ENCODE measurements around the gene PUSL1. TPM values are rescaled to one million over a fixed set of nuclear protein-coding genes. Genes with fewer than 3 reads are reported as not detected.

Gene PUSL1
- total RNA-seq, 1 donor from 2014 or later: 12.6 TPM

DNA sequence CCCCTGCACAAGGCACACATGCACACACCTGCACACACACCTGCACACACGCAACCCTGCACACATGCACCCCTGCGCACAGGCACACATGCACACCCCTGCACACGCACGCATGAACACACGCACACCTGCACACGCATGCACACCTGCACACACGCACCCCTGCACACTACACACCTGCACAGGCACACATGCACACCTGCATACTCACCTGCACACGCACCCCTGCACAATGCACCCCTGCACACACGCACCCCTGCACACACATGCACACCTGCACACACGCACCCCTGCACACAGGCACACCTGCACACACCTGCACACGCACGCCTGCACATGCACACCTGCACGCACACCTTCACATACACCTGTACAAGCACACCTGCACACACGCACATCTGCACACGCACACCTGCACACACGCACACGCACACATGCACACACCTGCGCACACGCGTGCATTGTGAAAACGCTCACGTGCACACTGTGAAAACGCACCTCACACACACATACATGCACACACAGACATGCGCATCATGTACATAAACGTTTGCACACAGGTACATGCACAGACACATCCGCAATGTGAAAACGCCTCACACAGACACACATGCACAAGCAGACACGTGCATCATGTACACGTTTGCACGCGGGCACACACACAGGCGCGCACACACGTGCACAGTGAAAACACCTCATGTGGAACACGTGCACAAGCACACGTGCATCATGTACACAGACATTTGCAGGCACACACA lies 32.6 kb downstream of the PUSL1 start:
- Mint-ChIP-seq H3K9me3 (no peaks in the 10 kb centered on the region), H3K36me3 (ENCODE audit: low read depth) (peaks cover 15% of the 10 kb centered on the region), H3K4me1 (peaks cover 2% of the 10 kb centered on the region), H3K27ac (no peak overlapping the region), H3K27me3 (no peaks in the 10 kb centered on the region), H3K4me3 (no peak overlapping the region)
- DNase-seq (no peak), ATAC-seq (ENCODE audit: low read depth) (no peak)
- intact Hi-C loops (cut with micrococcal nuclease): no loop called here
- POLR2A ChIA-PET: interaction anchor here (0.8 kb wide), 1 partner anchor 15 kb away, joined by 3 read pairs; no protein-coding TSS in a partner anchor
- no peak for TF ChIP-seq CTCF (IDR thresholded peaks at IDR 0.05)
- CTCF ChIA-PET: no interaction called here

DNA sequence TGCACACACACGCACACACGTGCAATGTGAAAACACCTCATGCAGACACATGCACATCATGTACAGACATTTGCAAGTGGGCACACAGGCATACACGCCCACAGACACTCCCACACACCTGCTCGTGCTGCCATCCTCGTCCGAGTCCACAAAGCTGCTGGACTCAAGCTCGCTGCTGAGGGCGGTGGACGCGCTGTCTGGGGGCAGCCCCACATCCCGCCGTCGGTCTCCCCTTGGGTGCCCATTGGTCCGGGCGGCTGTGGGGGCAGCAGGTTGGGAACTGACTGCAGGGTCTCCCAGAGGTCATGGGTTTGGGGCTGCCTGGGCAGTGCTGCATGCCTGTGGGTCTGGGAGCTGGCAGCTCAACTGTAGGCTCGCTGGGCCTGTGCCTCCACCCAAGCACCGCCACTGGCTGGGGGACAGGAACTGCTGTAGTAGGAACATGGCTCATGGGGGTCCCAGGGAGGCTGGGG lies 33.2 kb downstream of the PUSL1 start:
- no peak for TF ChIP-seq CTCF (IDR thresholded peaks at IDR 0.05)
- ATAC-seq (ENCODE audit: low read depth) (no peak), DNase-seq (no peak)
- no peak overlapping the region for H3K27ac Mint-ChIP-seq
- peaks cover 15% of the 10 kb centered on the region for H3K36me3 Mint-ChIP-seq (ENCODE audit: low read depth)
- intact Hi-C loops (cut with micrococcal nuclease): no loop called here
- H3K4me1 Mint-ChIP-seq: peaks cover 2% of the 10 kb centered on the region
- POLR2A ChIA-PET: interaction anchor here (0.8 kb wide), 1 partner anchor 16 kb away, joined by 3 read pairs; no protein-coding TSS in a partner anchor
- no peaks in the 10 kb centered on the region for H3K27me3 Mint-ChIP-seq
- CTCF ChIA-PET: no interaction called here
- H3K9me3 Mint-ChIP-seq: no peaks in the 10 kb centered on the region
- no peak overlapping the region for H3K4me3 Mint-ChIP-seq

DNA sequence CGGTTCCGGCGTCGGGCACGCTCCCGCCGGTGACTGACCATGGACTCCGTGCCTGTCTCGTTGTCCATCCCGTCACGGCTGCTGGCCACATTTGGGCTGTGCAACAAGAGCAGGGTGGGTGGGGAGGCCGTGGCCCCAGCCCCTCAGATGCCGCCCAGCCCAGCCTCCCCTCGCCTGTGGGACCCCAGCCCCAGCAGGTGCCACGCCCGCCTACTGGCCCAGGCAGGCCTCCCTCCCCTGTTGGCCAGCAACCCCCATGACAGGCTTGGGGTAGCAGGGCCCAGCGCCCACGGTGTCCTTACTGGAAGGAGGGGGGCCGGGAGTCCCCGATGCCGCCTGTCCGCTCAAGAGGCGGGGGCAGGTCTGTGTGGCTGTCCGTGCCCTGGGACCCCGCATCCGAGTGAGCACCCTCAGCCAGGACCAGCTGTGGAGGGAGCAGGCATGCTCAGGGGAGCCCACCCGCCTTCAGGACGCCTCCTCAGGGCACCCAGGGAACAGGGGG lies 33.7 kb downstream of the PUSL1 start:
- TF ChIP-seq CTCF (IDR thresholded peaks at IDR 0.05): no peak
- CTCF ChIA-PET: no interaction called here
- H3K27ac Mint-ChIP-seq: no peak overlapping the region
- no peak for ATAC-seq (ENCODE audit: low read depth)
- H3K4me3 Mint-ChIP-seq: no peak overlapping the region
- intact Hi-C loops (cut with micrococcal nuclease): no loop called here
- H3K9me3 Mint-ChIP-seq: no peaks in the 10 kb centered on the region
- H3K4me1 Mint-ChIP-seq: peaks cover 5% of the 10 kb centered on the region
- H3K27me3 Mint-ChIP-seq: no peaks in the 10 kb centered on the region
- peaks cover 15% of the 10 kb centered on the region for H3K36me3 Mint-ChIP-seq (ENCODE audit: low read depth)
- POLR2A ChIA-PET: interaction anchor here (0.8 kb wide), 1 partner anchor 17 kb away, joined by 3 read pairs; no protein-coding TSS in a partner anchor
- no peak for DNase-seq

- Mint-ChIP-seq H3K9me3 (no peaks in the 10 kb centered on the region), H3K4me1 (peaks cover 7% of the 10 kb centered on the region), H3K4me3 (no peak overlapping the region), H3K36me3 (ENCODE audit: low read depth) (peaks cover 15% of the 10 kb centered on the region), H3K27me3 (no peaks in the 10 kb centered on the region), H3K27ac (no peak overlapping the region)
- TF ChIP-seq CTCF (IDR thresholded peaks at IDR 0.05): no peak
- intact Hi-C loops (cut with micrococcal nuclease): no loop called here
- ChIA-PET POLR2A (no interaction called here), CTCF (no interaction called here)
- ATAC-seq (ENCODE audit: low read depth) (no peak), DNase-seq (no peak)
Observed at GRCh38 chr1:1342584-1343115, 34.3 kb downstream of the PUSL1 start.

GRCh38 chr1:1343811-1344421 lies 35.5 kb downstream of the PUSL1 start:
- POLR2A ChIA-PET: no interaction called here
- no peak for ATAC-seq (ENCODE audit: low read depth)
- no peak for DNase-seq
- intact Hi-C loops (cut with micrococcal nuclease): no loop called here
- Mint-ChIP-seq H3K4me3 (no peak overlapping the region), H3K4me1 (peaks cover 13% of the 10 kb centered on the region), H3K36me3 (ENCODE audit: low read depth) (peaks cover 12% of the 10 kb centered on the region), H3K9me3 (no peaks in the 10 kb centered on the region), H3K27me3 (no peaks in the 10 kb centered on the region), H3K27ac (no peak overlapping the region)
- TF ChIP-seq CTCF (IDR thresholded peaks at IDR 0.05): no peak
- CTCF ChIA-PET: no interaction called here

Measured in activated B cell treated with CpG ODN at 0.5 μM for 24 hours (primary cell).